ENCODE results near the gene SOX5. TPM values are rescaled to one million over a fixed set of nuclear protein-coding genes. Genes with fewer than 3 reads are reported as not detected.
A peak's percentile ranks its signal among the peaks of the same experiment; 100 is the strongest.
"Not testable (repeated sequence)": the region's sequence is repeated elsewhere in the genome, so short reads cannot be mapped to it uniquely, and the experiment has no call there.

Gene SOX5
- polyA plus RNA-seq, 3 donors, result 5.5 to 7.2 (median 5.8) TPM

- DNase-seq, result no peak
Measured at GRCh38 chr12:23843958-23844357, 105.5 kb downstream of the SOX5 start.

- no peak for DNase-seq
Measured at GRCh38 chr12:23834076-23834475, 115.4 kb downstream of the SOX5 start.

- DNase-seq, result no peak
Measured at GRCh38 chr12:23831739-23832138, 117.7 kb downstream of the SOX5 start.

GRCh38 chr12:23830210-23830609 is 119.3 kb downstream of the SOX5 start:
- DNase-seq, result no peak

GRCh38 chr12:23827353-23827752 is 122.1 kb downstream of the SOX5 start:
- DNase-seq, result peak; percentile 2

GRCh38 chr12:23825124-23825523 is 124.3 kb downstream of the SOX5 start:
- not testable (repeated sequence) for DNase-seq

- DNase-seq, result no peak
Measured at GRCh38 chr12:23824358-23824757, 125.1 kb downstream of the SOX5 start.

- not testable (repeated sequence) for DNase-seq
Measured at GRCh38 chr12:23822883-23823282, 126.6 kb downstream of the SOX5 start.

GRCh38 chr12:23817345-23817744 is 132.1 kb downstream of the SOX5 start:
- no peak for DNase-seq

- DNase-seq, result peak; percentile 11
Measured at GRCh38 chr12:23816394-23816851, 133.0 kb downstream of the SOX5 start.

GRCh38 chr12:23815810-23816209 is 133.7 kb downstream of the SOX5 start:
- DNase-seq, result no peak

- DNase-seq, result no peak
Measured at GRCh38 chr12:23813206-23813605, 136.3 kb downstream of the SOX5 start.

GRCh38 chr12:23810329-23810902 is 139.1 kb downstream of the SOX5 start:
- no peak for DNase-seq

GRCh38 chr12:23803540-23803939 is 145.9 kb downstream of the SOX5 start:
- DNase-seq, result no peak

GRCh38 chr12:23795494-23795893 is 154.0 kb downstream of the SOX5 start:
- no peak for DNase-seq

- DNase-seq, result no peak
Measured at GRCh38 chr12:23781118-23781517, 168.4 kb downstream of the SOX5 start.

- DNase-seq, result no peak
Measured at GRCh38 chr12:23775208-23775607, 174.3 kb downstream of the SOX5 start.

- no peak for DNase-seq
Measured at GRCh38 chr12:23771240-23771949, 178.1 kb downstream of the SOX5 start.

GRCh38 chr12:23770202-23770938 is 179.1 kb downstream of the SOX5 start:
- no peak for DNase-seq

GRCh38 chr12:23767834-23768233 is 181.6 kb downstream of the SOX5 start:
- no peak for DNase-seq

GRCh38 chr12:23763724-23764123 is 185.7 kb downstream of the SOX5 start:
- no peak for DNase-seq

GRCh38 chr12:23760495-23760894 is 189.0 kb downstream of the SOX5 start:
- no peak for DNase-seq

GRCh38 chr12:23758608-23759007 is 190.9 kb downstream of the SOX5 start:
- DNase-seq, result no peak
